Spleen (tissue), 7 donors: ENCODE measurements around the gene FTHL17.

Source experiments
- POLR2AphosphoS5 ChIP-seq, 3 donors: sonication (generic); formaldehyde crosslinking; IDR thresholded peaks; one replicate each; pipeline ENCODE4 v1.5.1; 2017; ENCODE audit warnings: antibody characterized with exemption in 3 of 3
- TF ChIP-seq, protein P1 (sequence below), 11 experiments: fragments of 200-600 bp in 7 of 11; fragments of 450-650 bp in 4 of 11; sonication (generic) in 4 of 11; IDR thresholded peaks in 8 of 11; conservative IDR thresholded peaks in 3 of 11; 1 replicate in 7 of 11; 2 replicates in 4 of 11; pipeline versions ENCODE4 v1.4.0 to v1.8.0; 2016 to 2021; ENCODE audit warnings: antibody characterized with exemption in 11 of 11, inconsistent platforms in 4 of 11, mild to moderate bottlenecking in 1 of 11
- donor health status: DM: no; HTN: no; CAD: no; lungs with moderate emphysema.
- donor health status: DM: no; HTN: no; CAD: no.
- donor health status: DM: no; HTN: no; CAD: no.

DNA sequence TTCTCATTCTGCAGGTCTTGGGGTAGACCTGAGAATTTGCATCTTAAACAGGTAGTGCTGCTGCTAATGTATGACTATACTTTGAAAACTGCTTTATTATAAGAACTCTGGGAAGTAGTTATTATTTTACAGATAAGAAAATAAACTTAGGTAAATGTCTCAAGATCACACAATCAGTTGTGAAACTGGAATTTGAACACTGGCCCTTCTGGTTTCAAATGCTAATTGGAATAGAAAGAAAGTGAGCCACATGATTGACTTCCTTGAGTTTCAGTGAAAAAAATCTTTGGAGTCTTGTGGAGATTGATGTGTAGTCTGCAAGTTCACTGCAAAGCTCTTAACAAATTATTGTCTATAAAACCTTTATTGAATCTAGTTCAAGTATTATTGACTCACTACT is 44.5 kb downstream of the FTHL17 start:
- TF ChIP-seq, protein P1, sequence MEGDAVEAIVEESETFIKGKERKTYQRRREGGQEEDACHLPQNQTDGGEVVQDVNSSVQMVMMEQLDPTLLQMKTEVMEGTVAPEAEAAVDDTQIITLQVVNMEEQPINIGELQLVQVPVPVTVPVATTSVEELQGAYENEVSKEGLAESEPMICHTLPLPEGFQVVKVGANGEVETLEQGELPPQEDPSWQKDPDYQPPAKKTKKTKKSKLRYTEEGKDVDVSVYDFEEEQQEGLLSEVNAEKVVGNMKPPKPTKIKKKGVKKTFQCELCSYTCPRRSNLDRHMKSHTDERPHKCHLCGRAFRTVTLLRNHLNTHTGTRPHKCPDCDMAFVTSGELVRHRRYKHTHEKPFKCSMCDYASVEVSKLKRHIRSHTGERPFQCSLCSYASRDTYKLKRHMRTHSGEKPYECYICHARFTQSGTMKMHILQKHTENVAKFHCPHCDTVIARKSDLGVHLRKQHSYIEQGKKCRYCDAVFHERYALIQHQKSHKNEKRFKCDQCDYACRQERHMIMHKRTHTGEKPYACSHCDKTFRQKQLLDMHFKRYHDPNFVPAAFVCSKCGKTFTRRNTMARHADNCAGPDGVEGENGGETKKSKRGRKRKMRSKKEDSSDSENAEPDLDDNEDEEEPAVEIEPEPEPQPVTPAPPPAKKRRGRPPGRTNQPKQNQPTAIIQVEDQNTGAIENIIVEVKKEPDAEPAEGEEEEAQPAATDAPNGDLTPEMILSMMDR (IDR thresholded peaks at IDR 0.05 in 8 of 11, conservative IDR thresholded peaks at IDR 0.05 in 3 of 11) = no peak
- TF ChIP-seq POLR2AphosphoS5 (IDR thresholded peaks at IDR 0.05) = no peak
